PFSK-1 (cell line): ENCODE results near the gene IGF2BP2.

Source experiments
- FOXP2 ChIP-seq: optimal IDR thresholded peaks from 2 replicates; pipeline ENCODE3; 2011; ENCODE audit warnings: borderline replicate concordance, control low read depth, inconsistent platforms; ENCODE audit not compliant: insufficient read depth; ENCODE audit errors: extremely low read length, extremely low read depth
- POLR2AphosphoS5 ChIP-seq: IDR thresholded peaks from 2 replicates; pipeline ENCODE4 v1.6.1; 2012; ENCODE audit warnings: low read depth, mild to moderate bottlenecking, control low read depth, low read length, moderate library complexity
- SIN3A ChIP-seq: IDR thresholded peaks from 2 replicates; pipeline ENCODE4 v1.6.1; 2012; ENCODE audit warnings: mild to moderate bottlenecking, low read length, moderate library complexity, borderline replicate concordance; ENCODE audit not compliant: insufficient read depth
- TAF1 ChIP-seq: IDR thresholded peaks from 2 replicates; pipeline ENCODE4 v1.6.1; 2012; ENCODE audit warnings: low read length, control low read depth, borderline replicate concordance; ENCODE audit not compliant: insufficient read depth
- TF ChIP-seq, protein P1 (sequence below), 2 experiments: IDR thresholded peaks; 2 replicates each; pipeline versions ENCODE4 v1.6.1 to v1.8.0; 2011 to 2012; ENCODE audit warnings: low read depth in 2 of 2, low read length in 2 of 2, control low read depth in 1 of 2, inconsistent platforms in 1 of 2, mild to moderate bottlenecking in 1 of 2, moderate library complexity in 1 of 2; ENCODE audit not compliant: insufficient read depth in 1 of 2

Gene IGF2BP2

DNA sequence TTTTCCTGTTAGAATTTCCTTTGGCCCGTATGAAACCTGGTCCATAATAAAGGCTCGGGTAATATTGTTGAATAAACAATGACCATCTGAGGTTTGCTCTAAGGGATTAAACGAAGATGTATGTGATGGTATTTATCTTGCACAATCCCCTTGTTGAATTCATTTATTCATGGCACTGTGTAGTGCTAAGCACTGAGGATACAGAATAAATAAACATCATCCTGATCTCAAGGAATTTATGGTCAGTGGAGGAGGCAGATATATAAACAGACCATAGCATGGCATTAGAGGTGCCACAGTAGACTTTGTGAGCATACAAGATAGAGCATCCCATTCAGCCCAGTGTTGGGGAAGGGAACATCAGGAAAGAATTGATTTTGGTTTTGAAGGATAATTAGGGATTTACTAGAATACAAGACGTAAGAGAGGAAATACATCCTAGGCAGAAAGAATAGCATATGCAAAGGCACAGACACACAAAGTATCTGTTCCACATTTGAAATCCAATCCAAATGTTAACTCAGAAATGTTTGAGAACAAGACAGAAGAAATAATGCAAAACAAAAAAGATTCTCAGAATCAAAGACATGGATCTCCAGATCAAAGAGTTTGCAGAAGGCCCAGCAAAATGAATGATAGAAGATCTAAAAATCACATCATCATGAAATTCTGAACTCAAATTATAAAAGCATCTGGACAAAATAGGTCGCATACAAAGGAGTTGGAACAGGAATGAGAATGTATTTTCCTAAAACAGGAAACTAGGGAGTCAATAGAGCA, 5.4 kb upstream of the IGF2BP2 start:
- no peak for TF ChIP-seq TAF1
- TF ChIP-seq, protein P1, sequence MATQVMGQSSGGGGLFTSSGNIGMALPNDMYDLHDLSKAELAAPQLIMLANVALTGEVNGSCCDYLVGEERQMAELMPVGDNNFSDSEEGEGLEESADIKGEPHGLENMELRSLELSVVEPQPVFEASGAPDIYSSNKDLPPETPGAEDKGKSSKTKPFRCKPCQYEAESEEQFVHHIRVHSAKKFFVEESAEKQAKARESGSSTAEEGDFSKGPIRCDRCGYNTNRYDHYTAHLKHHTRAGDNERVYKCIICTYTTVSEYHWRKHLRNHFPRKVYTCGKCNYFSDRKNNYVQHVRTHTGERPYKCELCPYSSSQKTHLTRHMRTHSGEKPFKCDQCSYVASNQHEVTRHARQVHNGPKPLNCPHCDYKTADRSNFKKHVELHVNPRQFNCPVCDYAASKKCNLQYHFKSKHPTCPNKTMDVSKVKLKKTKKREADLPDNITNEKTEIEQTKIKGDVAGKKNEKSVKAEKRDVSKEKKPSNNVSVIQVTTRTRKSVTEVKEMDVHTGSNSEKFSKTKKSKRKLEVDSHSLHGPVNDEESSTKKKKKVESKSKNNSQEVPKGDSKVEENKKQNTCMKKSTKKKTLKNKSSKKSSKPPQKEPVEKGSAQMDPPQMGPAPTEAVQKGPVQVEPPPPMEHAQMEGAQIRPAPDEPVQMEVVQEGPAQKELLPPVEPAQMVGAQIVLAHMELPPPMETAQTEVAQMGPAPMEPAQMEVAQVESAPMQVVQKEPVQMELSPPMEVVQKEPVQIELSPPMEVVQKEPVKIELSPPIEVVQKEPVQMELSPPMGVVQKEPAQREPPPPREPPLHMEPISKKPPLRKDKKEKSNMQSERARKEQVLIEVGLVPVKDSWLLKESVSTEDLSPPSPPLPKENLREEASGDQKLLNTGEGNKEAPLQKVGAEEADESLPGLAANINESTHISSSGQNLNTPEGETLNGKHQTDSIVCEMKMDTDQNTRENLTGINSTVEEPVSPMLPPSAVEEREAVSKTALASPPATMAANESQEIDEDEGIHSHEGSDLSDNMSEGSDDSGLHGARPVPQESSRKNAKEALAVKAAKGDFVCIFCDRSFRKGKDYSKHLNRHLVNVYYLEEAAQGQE (IDR thresholded peaks at IDR 0.05; ENCODE audit: insufficient read depth in 1 of 2, low read depth in 2 of 2, low read length in 2 of 2): no peak
- TF ChIP-seq POLR2AphosphoS5: no peak

DNA sequence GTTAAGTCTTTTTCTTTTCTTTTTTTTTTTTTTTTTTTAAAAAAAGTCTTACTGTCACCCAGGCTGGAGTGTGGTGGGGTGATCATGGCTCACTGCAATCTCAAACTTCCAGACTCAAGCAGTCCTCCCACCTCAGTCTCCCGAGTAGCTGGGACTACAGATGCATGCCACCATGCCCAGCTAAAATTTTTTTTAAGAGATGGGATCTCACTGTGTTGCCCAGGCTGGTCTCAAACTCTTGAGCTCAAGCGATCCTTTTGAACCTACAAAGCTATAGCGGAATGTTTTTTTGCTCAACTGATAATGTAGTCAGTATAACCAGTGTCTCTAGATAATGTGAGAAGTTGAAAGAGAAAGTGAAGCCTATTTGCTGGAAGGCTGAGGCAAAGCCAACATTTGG, 3.9 kb upstream of the IGF2BP2 start:
- TF ChIP-seq FOXP2 (no peak), TAF1 (no peak)

DNA sequence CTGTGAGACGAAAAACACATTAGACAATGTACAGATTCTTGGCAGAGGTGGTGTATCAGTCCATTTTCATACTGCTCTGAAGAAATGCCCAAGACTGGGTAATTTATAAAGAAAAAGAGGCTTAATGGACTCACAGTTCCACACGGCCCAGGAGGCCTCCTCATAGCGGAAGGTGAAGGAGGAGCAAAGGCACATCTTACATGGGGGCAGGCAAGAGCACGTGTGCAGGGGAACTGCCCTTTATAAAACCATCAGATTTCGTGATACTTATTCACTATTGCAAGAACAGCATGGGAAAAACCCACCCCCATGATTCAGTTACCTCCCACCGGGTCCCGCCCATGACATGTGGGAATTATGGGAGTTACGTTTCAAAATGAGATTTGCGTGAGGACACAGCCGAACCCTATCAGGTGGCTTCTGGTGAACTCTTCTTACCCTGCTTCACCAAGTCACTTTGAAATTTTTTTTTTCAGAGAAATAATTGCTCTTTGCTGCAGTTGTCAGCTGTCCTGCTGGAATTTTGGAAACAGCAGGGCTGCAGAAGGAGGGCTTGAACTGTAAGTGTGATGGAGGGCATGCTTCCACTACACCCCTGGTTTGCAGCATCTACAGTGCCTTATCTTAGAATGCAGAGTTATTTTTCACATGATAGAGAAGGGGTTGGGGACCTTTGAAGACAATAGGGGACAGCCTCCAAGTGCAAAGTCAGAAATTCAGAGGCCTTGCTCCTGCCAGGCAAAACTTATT, 2.9 kb upstream of the IGF2BP2 start:
- TF ChIP-seq TAF1: no peak
- no peak for TF ChIP-seq SIN3A
- TF ChIP-seq POLR2AphosphoS5: no peak
- TF ChIP-seq, protein P1 (IDR thresholded peaks at IDR 0.05; ENCODE audit: insufficient read depth in 1 of 2, low read depth in 2 of 2, low read length in 2 of 2): no peak
- TF ChIP-seq FOXP2: no peak

DNA sequence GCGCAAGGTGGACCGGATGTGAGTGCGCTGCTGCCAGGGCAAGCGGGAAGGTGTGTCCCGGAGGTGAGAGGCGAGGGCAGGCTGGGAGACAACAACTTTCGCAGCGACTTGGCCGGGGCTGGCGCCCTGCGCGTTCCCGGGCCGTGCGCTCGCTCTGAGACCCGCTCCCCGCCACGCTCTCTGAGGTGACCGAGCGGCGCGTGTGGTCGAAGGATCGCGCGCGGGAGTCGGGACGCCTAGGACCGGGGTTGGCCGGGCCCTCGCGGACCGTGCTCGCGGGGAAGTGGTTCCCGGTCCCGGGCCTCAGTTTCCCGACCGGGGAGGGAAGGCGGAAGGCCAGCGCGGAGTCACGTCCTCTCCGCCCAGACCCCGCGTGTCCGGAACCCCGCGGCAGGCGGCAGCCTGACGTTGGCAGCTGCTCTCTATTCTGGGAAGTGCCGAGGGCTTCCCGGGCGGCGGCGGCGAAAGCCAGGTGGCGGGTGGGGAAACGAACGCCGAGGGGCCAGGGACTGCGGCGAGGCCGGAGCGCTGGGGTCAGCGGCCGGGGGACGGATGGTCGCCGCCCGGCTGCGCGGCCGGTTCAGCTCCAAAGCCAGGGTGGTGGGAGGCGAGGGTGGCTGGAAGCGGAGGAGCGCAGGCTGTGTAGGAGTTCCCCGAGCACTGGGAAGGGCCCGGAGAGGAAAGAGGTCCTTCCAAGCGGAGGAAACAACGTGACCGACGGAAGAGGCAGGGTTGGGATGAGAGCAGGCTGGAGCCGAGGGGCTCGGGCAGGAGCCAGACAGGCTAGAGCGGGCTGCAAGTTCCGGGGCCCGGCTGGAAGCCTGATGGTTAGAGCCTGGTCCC, 1.0 kb upstream of the IGF2BP2 start:
- TF ChIP-seq, protein P1 (IDR thresholded peaks at IDR 0.05; ENCODE audit: insufficient read depth in 1 of 2, low read depth in 2 of 2, low read length in 2 of 2): no peak
- TF ChIP-seq TAF1 (no peak), SIN3A (no peak), POLR2AphosphoS5 (peak; percentile 46), FOXP2 (peak; percentile 76)
